Uterus (tissue), 4 donors: Measurements from ENCODE around the gene RBMS1. TPM values are rescaled to one million over a fixed set of nuclear protein-coding genes. Genes with fewer than 3 reads are reported as not detected.

Experiments used
- DNase-seq, 2 donors: peaks; one replicate each; pipeline ENCODE4 v3.0.0-alpha.2; 2019 to 2020
- H3K27ac ChIP-seq, 2 donors: fragments of 200-600 bp; sonication (generic); 1 replicate in 1 of 2; 2 replicates in 1 of 2; pipeline ENCODE4 v1.5.1; 2016 to 2018
- H3K27me3 ChIP-seq, 2 donors: fragments of 200-600 bp; sonication (generic); one replicate each; pipeline ENCODE4 v1.5.1; 2018 to 2019; ENCODE audit warnings: control low read depth in 1 of 2
- H3K36me3 ChIP-seq, 2 donors: fragments of 200-600 bp; sonication (generic); one replicate each; pipeline ENCODE4 v1.5.1; 2019; ENCODE audit warnings: control low read depth in 1 of 2
- H3K4me1 ChIP-seq, 2 donors: fragments of 200-600 bp; sonication (generic); one replicate each; pipeline ENCODE4 v1.5.1; 2018 to 2019; ENCODE audit warnings: control low read depth in 1 of 2
- H3K4me3 ChIP-seq, 2 donors: fragments of 200-600 bp; sonication (generic); 1 replicate in 1 of 2; 2 replicates in 1 of 2; pipeline ENCODE4 v1.5.1; 2018 to 2019; ENCODE audit warnings: mild to moderate bottlenecking in 1 of 2
- H3K9me3 ChIP-seq, 2 donors: fragments of 200-600 bp; sonication (generic); one replicate each; pipeline ENCODE4 v1.5.1; 2019; ENCODE audit warnings: control low read depth in 1 of 2
- CTCF ChIP-seq, 4 experiments: fragments of 200-600 bp in 2 of 4; fragments of 450-650 bp in 2 of 4; sonication (generic) in 2 of 4; IDR thresholded peaks; one replicate each; pipeline ENCODE4 v1.5.1; 2016 to 2019; ENCODE audit warnings: antibody characterized with exemption in 4 of 4, mild to moderate bottlenecking in 2 of 4, moderate library complexity in 1 of 4
- POLR2A ChIP-seq, 2 donors: fragments of 450-650 bp; IDR thresholded peaks; one replicate each; pipeline ENCODE4 v1.6.1; 2016; ENCODE audit warnings: antibody characterized with exemption in 2 of 2, mild to moderate bottlenecking in 1 of 2, moderate library complexity in 1 of 2
- intact Hi-C: fragments of 100-400 bp; cut with DNase I; formaldehyde crosslinking; loops from one replicate; pipeline ENCODE4 v1.15.1; 2023; ENCODE audit warnings: low total_unique reads
- total RNA-seq, 4 donors: library from RNA; depleted of rRNA in 3 of 4; stranded (reverse); fragments of >200 nt in 3 of 4; gene quantifications; one replicate each; pipeline versions ENCODE4 v1.1.0 to v1.2.4, GENCODE V29; 2014 to 2023
- donor health status: DM: yes; HTN: yes; CAD: no.

Gene RBMS1
- total RNA-seq, 4 donors from 2014 or later: 30.5 to 149 (median 88.9) TPM

GRCh38 chr2:160269365-160269764 lies 224.2 kb downstream of the RBMS1 start:
- TF ChIP-seq POLR2A (IDR thresholded peaks at IDR 0.05) (no peak), CTCF (IDR thresholded peaks at IDR 0.05) (no peak)
- H3K9me3 ChIP-seq: no peaks in the 10 kb centered on the region
- H3K36me3 ChIP-seq: no peaks in the 10 kb centered on the region
- H3K4me3 ChIP-seq: peak overlapping the region; percentile 35 to 36
- intact Hi-C loops: no loop called here
- DNase-seq: peak in 1 of 2 donors; percentile 22
- no peaks in the 10 kb centered on the region for H3K27me3 ChIP-seq
- peak overlapping the region; percentile 94 to 98 for H3K27ac ChIP-seq
- H3K4me1 ChIP-seq: peaks cover 0 to 3% of the 10 kb centered on the region in 2 donors

- peak overlapping the region; percentile 94 to 98 for H3K27ac ChIP-seq
- H3K4me1 ChIP-seq: peaks cover 0 to 3% of the 10 kb centered on the region in 2 donors
- no peak overlapping the region for H3K4me3 ChIP-seq
- H3K36me3 ChIP-seq: no peaks in the 10 kb centered on the region
- intact Hi-C loops: no loop called here
- H3K27me3 ChIP-seq: no peaks in the 10 kb centered on the region
- TF ChIP-seq POLR2A (IDR thresholded peaks at IDR 0.05): no peak
- TF ChIP-seq CTCF (IDR thresholded peaks at IDR 0.05): no peak
- no peaks in the 10 kb centered on the region for H3K9me3 ChIP-seq
- DNase-seq: no peak
Measured at GRCh38 chr2:160268151-160268781, 225.3 kb downstream of the RBMS1 start.

- no peaks in the 10 kb centered on the region for H3K36me3 ChIP-seq
- intact Hi-C loops: no loop called here
- peaks cover 0 to 3% of the 10 kb centered on the region in 2 donors for H3K4me1 ChIP-seq
- no peak for TF ChIP-seq CTCF (IDR thresholded peaks at IDR 0.05)
- no peak for TF ChIP-seq POLR2A (IDR thresholded peaks at IDR 0.05)
- no peak for DNase-seq
- H3K27ac ChIP-seq: peak overlapping the region; percentile 8 to 94
- H3K9me3 ChIP-seq: no peaks in the 10 kb centered on the region
- no peak overlapping the region for H3K4me3 ChIP-seq
- H3K27me3 ChIP-seq: no peaks in the 10 kb centered on the region
Measured at GRCh38 chr2:160267692-160268091, 225.9 kb downstream of the RBMS1 start.

GRCh38 chr2:160267022-160267421 lies 226.6 kb downstream of the RBMS1 start:
- TF ChIP-seq CTCF (IDR thresholded peaks at IDR 0.05) (no peak), POLR2A (IDR thresholded peaks at IDR 0.05) (no peak)
- intact Hi-C loops: no loop called here
- H3K4me1 ChIP-seq: peaks cover 0 to 3% of the 10 kb centered on the region in 2 donors
- no peak overlapping the region for H3K27ac ChIP-seq
- no peaks in the 10 kb centered on the region for H3K27me3 ChIP-seq
- H3K36me3 ChIP-seq: no peaks in the 10 kb centered on the region
- no peaks in the 10 kb centered on the region for H3K9me3 ChIP-seq
- DNase-seq: no peak
- H3K4me3 ChIP-seq: no peak overlapping the region

- TF ChIP-seq CTCF (IDR thresholded peaks at IDR 0.05) (no peak), POLR2A (IDR thresholded peaks at IDR 0.05) (no peak)
- H3K4me1 ChIP-seq: peaks cover 0 to 3% of the 10 kb centered on the region in 2 donors
- intact Hi-C loops: no loop called here
- no peak overlapping the region for H3K4me3 ChIP-seq
- H3K9me3 ChIP-seq: no peaks in the 10 kb centered on the region
- no peak overlapping the region for H3K27ac ChIP-seq
- DNase-seq: no peak
- H3K27me3 ChIP-seq: no peaks in the 10 kb centered on the region
- H3K36me3 ChIP-seq: no peaks in the 10 kb centered on the region
Measured at GRCh38 chr2:160266037-160266551, 227.5 kb downstream of the RBMS1 start.
